ENCODE data around the gene PJA1. TPM values are rescaled to one million over a fixed set of nuclear protein-coding genes. Genes with fewer than 3 reads are reported as not detected.

The PJA1 gene
- total RNA-seq, 2 donors from 2014 or later = 9.3 to 9.8 TPM

DNA sequence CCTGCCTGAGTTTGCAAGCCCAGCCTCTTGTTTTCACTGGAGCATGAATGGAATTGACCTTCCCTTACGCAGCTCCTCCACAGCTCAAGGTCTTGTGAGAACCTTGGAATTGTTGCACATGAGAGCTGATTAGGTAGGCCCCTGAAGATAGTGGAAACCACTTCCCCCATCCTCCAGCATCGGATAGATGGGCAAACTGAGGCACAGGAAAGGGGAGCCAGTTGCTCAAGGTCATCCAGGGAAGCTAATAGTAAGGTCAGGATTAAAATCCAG, 27.2 kb downstream of the PJA1 start:
- intact Hi-C loops (cut with DNase I) = loop anchor here (10.0 kb wide), 1 partner anchor 147 kb away; no protein-coding TSS in a partner anchor
- Histone ChIP-seq H3K27ac (no peak overlapping the region), H3K36me3 (no peaks in the 10 kb centered on the region), H3K9ac (ENCODE audit: low read depth in 2 of 2, low read length in 2 of 2) (no peak overlapping the region), H3K27me3 (peaks cover 4% of the 10 kb centered on the region), H3K9me3 (no peaks in the 10 kb centered on the region), H3K4me1 (no peaks in the 10 kb centered on the region), H3K4me3 (no peak overlapping the region)
- no peak for DNase-seq
- TF ChIP-seq, protein P1, sequence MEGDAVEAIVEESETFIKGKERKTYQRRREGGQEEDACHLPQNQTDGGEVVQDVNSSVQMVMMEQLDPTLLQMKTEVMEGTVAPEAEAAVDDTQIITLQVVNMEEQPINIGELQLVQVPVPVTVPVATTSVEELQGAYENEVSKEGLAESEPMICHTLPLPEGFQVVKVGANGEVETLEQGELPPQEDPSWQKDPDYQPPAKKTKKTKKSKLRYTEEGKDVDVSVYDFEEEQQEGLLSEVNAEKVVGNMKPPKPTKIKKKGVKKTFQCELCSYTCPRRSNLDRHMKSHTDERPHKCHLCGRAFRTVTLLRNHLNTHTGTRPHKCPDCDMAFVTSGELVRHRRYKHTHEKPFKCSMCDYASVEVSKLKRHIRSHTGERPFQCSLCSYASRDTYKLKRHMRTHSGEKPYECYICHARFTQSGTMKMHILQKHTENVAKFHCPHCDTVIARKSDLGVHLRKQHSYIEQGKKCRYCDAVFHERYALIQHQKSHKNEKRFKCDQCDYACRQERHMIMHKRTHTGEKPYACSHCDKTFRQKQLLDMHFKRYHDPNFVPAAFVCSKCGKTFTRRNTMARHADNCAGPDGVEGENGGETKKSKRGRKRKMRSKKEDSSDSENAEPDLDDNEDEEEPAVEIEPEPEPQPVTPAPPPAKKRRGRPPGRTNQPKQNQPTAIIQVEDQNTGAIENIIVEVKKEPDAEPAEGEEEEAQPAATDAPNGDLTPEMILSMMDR (IDR thresholded peaks at IDR 0.05) = no peak

DNA sequence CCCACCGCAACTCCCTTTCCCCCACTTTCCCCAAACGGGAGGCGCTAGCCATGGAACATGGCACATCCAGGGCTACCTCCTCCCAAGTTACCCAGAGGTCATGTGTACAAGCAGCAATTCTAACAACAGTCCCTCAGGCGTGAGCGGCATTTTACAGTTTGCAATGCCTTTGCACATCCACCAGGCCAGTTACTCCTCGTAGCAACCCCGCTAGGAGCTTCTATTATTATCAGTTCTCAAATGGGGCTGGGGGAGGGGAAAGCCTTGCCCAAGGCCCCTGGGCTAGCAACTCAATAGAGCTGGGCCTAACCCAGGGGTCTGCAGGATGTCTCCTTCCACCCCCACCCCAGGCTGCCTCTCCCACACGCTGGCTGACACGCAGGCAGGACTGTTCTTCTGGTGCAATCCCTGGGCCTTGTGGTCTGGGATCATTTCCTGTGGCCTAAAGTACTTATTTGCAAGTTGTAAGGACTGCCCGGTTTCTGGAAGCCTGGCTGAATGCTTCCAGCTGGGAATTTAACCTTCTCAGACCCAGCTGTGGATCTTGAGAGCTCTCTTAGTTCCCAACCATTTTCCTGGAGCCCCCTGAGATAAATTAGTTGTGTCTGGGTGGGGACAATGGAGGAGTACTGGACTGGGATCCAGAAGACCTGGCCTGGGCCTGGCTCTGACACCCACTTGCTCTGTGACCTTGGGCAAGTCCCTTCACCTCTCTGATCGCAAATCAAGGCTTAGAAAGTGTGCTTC, 27.7 kb downstream of the PJA1 start:
- H3K4me1 ChIP-seq = no peaks in the 10 kb centered on the region
- no peaks in the 10 kb centered on the region for H3K36me3 ChIP-seq
- H3K9ac ChIP-seq (ENCODE audit: low read depth in 2 of 2, low read length in 2 of 2) = peak overlapping the region in 1 of 2 donors; percentile 12
- no peak overlapping the region for H3K4me3 ChIP-seq
- H3K9me3 ChIP-seq = no peaks in the 10 kb centered on the region
- no peak for DNase-seq
- peak overlapping the region; percentile 32 for H3K27ac ChIP-seq
- TF ChIP-seq, protein P1 (IDR thresholded peaks at IDR 0.05) = no peak
- peaks cover 4% of the 10 kb centered on the region for H3K27me3 ChIP-seq
- intact Hi-C loops (cut with DNase I) = loop anchor here (10.0 kb wide), 1 partner anchor 147 kb away; no protein-coding TSS in a partner anchor

DNA sequence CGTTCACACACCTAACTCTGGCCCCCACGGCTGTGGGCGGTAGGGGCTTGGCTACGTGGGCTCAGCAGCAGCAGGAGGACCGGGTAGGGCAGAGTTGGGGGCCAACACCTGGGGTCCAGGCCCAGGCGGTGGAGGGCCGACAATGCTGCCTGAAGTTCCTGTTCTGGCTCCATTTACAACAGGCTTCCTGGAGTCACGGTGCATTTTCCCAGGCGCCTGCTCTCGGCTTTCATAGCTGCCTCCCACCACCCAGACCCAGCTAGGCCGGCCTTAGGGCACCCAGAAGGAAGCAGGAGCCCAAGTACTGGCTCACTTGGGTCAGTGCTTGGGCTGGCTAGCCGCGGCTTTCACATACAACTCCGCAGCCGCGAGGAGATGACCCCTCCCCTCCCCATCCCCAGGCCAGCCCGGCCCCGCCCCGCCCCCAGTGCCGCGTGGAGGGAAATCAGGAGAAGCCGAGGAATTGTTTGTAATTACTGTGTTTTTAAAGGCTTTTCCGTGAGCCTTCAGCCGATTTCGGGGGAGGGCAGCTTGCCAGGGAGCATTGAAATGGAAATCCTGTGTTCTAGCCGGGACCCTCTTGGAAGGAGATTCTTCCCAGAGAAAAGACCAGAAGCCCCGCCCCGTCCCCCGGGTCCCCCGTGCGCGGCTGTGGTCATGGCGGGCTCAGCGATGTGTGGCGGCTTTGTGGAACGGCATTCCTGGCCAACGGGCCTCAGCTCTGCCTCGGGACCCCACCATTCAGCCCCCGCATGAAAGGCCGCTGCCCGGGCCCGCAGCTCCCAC, 28.5 kb downstream of the PJA1 start:
- peak; percentile 26 for DNase-seq

DNA sequence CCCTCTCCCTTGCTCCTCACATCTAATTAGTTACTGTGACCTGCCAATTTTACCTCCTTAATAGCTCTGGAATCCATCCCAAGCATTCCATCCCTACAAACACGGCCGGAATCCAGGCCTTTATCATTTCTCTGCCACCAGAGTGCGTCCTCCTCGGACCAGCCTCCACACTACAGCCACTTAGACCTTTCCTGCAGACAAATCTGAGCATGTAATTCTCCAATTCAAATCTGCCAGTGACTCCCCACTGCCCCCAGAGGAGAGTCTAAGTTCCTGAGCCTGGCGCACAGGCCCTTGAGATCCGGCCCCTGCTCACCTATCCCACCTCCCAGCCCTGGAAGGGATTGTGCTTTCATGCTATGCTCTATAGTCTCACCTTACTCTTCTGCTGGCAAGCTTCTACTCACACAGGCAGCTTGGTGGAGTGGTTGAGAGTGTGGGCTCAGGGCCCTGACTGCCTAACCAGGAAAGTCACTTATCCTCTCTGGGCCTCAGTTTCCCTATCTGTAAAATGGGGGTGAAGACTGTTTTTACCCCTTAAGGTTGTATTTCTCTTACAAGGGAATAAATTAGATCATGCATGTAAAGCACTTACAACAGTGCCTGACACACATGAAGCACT, 31.2 kb downstream of the PJA1 start:
- TF ChIP-seq, protein P1 (IDR thresholded peaks at IDR 0.05) = peak; percentile 20
- DNase-seq = peak; percentile 21
- no peaks in the 10 kb centered on the region for H3K36me3 ChIP-seq
- intact Hi-C loops (cut with DNase I) = loop anchor here (10.0 kb wide), 1 partner anchor 151 kb away; no protein-coding TSS in a partner anchor
- H3K4me3 ChIP-seq = no peak overlapping the region
- peaks cover 4% of the 10 kb centered on the region for H3K27me3 ChIP-seq
- no peaks in the 10 kb centered on the region for H3K9me3 ChIP-seq
- no peak overlapping the region for H3K27ac ChIP-seq
- no peak overlapping the region for H3K9ac ChIP-seq (ENCODE audit: low read depth in 2 of 2, low read length in 2 of 2)
- no peaks in the 10 kb centered on the region for H3K4me1 ChIP-seq

More for the DNA sequence above, 28.5 kb downstream of the PJA1 start:
- no peaks in the 10 kb centered on the region for H3K9me3 ChIP-seq
- H3K36me3 ChIP-seq = no peaks in the 10 kb centered on the region
- intact Hi-C loops (cut with DNase I) = loop anchor here (10.0 kb wide), 1 partner anchor 148 kb away; no protein-coding TSS in a partner anchor
- TF ChIP-seq, protein P1 (IDR thresholded peaks at IDR 0.05) = no peak
- H3K4me1 ChIP-seq = no peaks in the 10 kb centered on the region
- H3K27ac ChIP-seq = peak overlapping the region; percentile 32
- H3K9ac ChIP-seq (ENCODE audit: low read depth in 2 of 2, low read length in 2 of 2) = no peak overlapping the region
- H3K4me3 ChIP-seq = no peak overlapping the region
- peaks cover 4% of the 10 kb centered on the region for H3K27me3 ChIP-seq

DNA sequence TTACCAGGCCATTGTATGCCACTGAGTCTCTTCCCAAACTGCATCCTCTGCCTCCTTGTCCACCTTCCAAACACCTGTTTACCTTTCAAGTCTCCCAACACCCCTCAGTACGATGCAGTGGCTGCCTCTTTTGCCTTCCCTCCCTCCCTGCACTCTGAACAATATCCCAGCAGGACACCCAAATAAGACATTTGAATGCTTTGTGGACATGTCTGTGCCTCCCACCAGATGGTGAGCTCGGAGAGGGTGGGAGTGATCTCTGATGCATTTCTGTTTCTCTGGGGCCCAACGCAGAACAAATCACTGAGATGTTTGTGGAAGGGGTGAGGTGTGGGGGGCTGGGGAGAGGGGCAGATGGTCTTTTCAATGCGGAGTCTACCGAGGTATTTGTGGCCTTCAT, 33.4 kb downstream of the PJA1 start:
- no peak for DNase-seq
- H3K36me3 ChIP-seq = no peaks in the 10 kb centered on the region
- H3K4me1 ChIP-seq = no peaks in the 10 kb centered on the region
- no peaks in the 10 kb centered on the region for H3K9me3 ChIP-seq
- no peak overlapping the region for H3K27ac ChIP-seq
- no peak overlapping the region for H3K9ac ChIP-seq (ENCODE audit: low read depth in 2 of 2, low read length in 2 of 2)
- TF ChIP-seq, protein P1 (IDR thresholded peaks at IDR 0.05) = no peak
- no peak overlapping the region for H3K4me3 ChIP-seq
- intact Hi-C loops (cut with DNase I) = loop anchor here (10.0 kb wide), 1 partner anchor 153 kb away; no protein-coding TSS in a partner anchor
- peaks cover 12% of the 10 kb centered on the region for H3K27me3 ChIP-seq

Measured in colonic mucosa (tissue), 4 donors.